Activated CD8-positive, alpha-beta T cell treated with anti-CD3 and anti-CD28 coated beads for 36 hours (primary cell): ENCODE data around the gene TYMP. TPM values are rescaled to one million over a fixed set of nuclear protein-coding genes. Genes with fewer than 3 reads are reported as not detected.

Experiments used
- ATAC-seq: fragments of 200-7000 bp; cut with Tn5 transposase; one replicate; pipeline ENCODE4 v1.10.0; 2021; ENCODE audit warnings: mild to moderate bottlenecking, moderate library complexity
- CTCF ChIA-PET: fragments of 350-600 bp; sonication (Branson Sonifier 250); formaldehyde crosslinking; loops from one replicate; lab custom pipeline; 2021; ENCODE audit warnings: antibody characterized with exemption; lab: Charles Lee
- POLR2A ChIA-PET: fragments of 350-600 bp; sonication (Branson Sonifier 250); formaldehyde crosslinking; loops from one replicate; lab custom pipeline; 2021; ENCODE audit warnings: antibody characterized with exemption; lab: Charles Lee
- DNase-seq: peaks from one replicate; pipeline ENCODE4 v3.0.0-alpha.2; 2020
- H3K27ac Mint-ChIP-seq: one replicate; pipeline ENCODE4 v1.8.0; 2021; ENCODE audit warnings: mild to moderate bottlenecking, mixed read lengths
- H3K27me3 Mint-ChIP-seq: one replicate; pipeline ENCODE4 v1.8.0; 2021; ENCODE audit warnings: mixed read lengths
- H3K36me3 Mint-ChIP-seq: one replicate; pipeline ENCODE4 v1.8.0; 2021; ENCODE audit warnings: low read depth, mixed read lengths
- H3K4me1 Mint-ChIP-seq: one replicate; pipeline ENCODE4 v1.8.0; 2021; ENCODE audit warnings: low read depth, mixed read lengths
- H3K4me3 Mint-ChIP-seq: one replicate; pipeline ENCODE4 v1.8.0; 2021; ENCODE audit warnings: mild to moderate bottlenecking, moderate library complexity, mixed read lengths
- H3K9me3 Mint-ChIP-seq: one replicate; pipeline ENCODE4 v1.8.0; 2021; ENCODE audit warnings: mixed read lengths
- CTCF ChIP-seq: fragments of 200-600 bp; IDR thresholded peaks from one replicate; pipeline ENCODE4 v1.8.0; 2022; ENCODE audit warnings: antibody characterized with exemption, mild to moderate bottlenecking
- intact Hi-C: fragments of 100-400 bp; cut with micrococcal nuclease; formaldehyde crosslinking; loops from one replicate; pipeline ENCODE4 v1.10.0; 2022
- total RNA-seq, 2 experiments: library from RNA; stranded (reverse); gene quantifications; one replicate each; pipeline ENCODE4 v1.2.3, GENCODE V29; 2021

TYMP gene
- total RNA-seq, 2 experiments from 2014 or later = 24.2 to 24.7 TPM

DNA sequence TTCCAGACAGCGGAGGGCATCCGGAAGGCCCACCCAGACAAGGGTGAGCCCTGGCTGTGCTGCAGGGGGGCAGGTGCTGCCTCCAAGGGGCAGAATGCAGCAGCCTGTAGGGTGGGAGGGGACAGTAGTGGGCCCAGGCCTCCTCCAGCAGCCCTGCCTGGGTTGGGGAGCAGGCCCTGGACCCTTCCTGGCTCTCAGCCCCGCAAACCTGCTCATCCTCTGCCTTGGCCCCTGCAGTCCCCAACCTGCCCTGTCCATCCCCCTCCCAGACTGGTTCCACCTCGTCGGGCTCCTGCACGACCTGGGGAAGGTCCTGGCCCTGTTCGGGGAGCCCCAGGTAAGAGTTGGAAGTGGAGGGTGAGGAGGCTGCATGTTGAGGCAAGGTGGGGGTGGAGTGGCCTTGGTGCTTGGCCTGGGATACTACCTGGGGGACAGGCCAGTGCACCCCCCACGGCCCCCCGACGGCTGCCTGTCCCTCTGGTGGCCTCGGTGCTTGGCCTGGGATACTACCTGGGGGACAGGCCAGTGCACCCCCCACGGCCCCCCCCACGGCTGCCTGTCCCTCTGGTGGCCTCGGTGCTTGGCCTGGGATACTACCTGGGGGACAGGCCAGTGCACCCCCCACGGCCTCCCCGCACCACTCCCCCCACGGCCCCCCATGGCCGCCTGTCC is 41.7 kb downstream of the TYMP start:
- Mint-ChIP-seq H3K27ac (no peak overlapping the region), H3K36me3 (no peaks in the 10 kb centered on the region), H3K4me3 (no peak overlapping the region), H3K27me3 (no peaks in the 10 kb centered on the region), H3K9me3 (no peaks in the 10 kb centered on the region), H3K4me1 (peaks cover 7% of the 10 kb centered on the region)
- POLR2A ChIA-PET = interaction anchor here (1.5 kb wide), 1 partner anchor 12 kb away, joined by 5 read pairs; no protein-coding TSS in a partner anchor
- DNase-seq = no peak
- CTCF ChIA-PET = no interaction called here
- TF ChIP-seq CTCF = no peak
- intact Hi-C loops = no loop called here
- ATAC-seq = no peak

GRCh38 chr22:50487290-50488005 is 42.4 kb downstream of the TYMP start:
- H3K4me3 Mint-ChIP-seq = no peak overlapping the region
- H3K4me1 Mint-ChIP-seq = peaks cover 7% of the 10 kb centered on the region
- H3K9me3 Mint-ChIP-seq = no peaks in the 10 kb centered on the region
- H3K36me3 Mint-ChIP-seq = no peaks in the 10 kb centered on the region
- CTCF ChIA-PET = interaction anchor here (0.7 to 1.2 kb wide), 3 partner anchors 10 to 39 kb away, joined by 3 read pairs; no protein-coding TSS in a partner anchor
- no peaks in the 10 kb centered on the region for H3K27me3 Mint-ChIP-seq
- intact Hi-C loops = no loop called here
- DNase-seq (no peak), ATAC-seq (no peak)
- H3K27ac Mint-ChIP-seq = no peak overlapping the region
- no peak for TF ChIP-seq CTCF
- POLR2A ChIA-PET = interaction anchor here (1.5 kb wide), 1 partner anchor 13 kb away, joined by 5 read pairs; no protein-coding TSS in a partner anchor

- peaks cover 7% of the 10 kb centered on the region for H3K4me1 Mint-ChIP-seq
- no peak within 1 kb of the TSS for H3K27ac Mint-ChIP-seq
- CTCF ChIA-PET = interaction anchor here (0.7 to 1.2 kb wide), 4 partner anchors 10 to 39 kb away, joined by 3 read pairs; no protein-coding TSS in a partner anchor
- POLR2A ChIA-PET = interaction anchor here (0.6 to 1.5 kb wide), 2 partner anchors 9 to 14 kb away, joined by 3 to 5 read pairs; no protein-coding TSS in a partner anchor
- H3K36me3 Mint-ChIP-seq = no peaks in the 10 kb centered on the region
- DNase-seq (no peak), ATAC-seq (no peak)
- H3K9me3 Mint-ChIP-seq = no peaks in the 10 kb centered on the region
- TF ChIP-seq CTCF = no peak
- intact Hi-C loops = no loop called here
- no peak within 1 kb of the TSS for H3K4me3 Mint-ChIP-seq
- H3K27me3 Mint-ChIP-seq = no peaks in the 10 kb centered on the region
Observed at GRCh38 chr22:50486561-50487289, 43.1 kb downstream of the TYMP start, which contains the start of gene MIOX. Gene MIOX (plus strand): TSS chr22:50486859. CDS start chr22:50486898, 39 bp downstream.

- no peak for DNase-seq
- Mint-ChIP-seq H3K27ac (no peak overlapping the region), H3K27me3 (no peaks in the 10 kb centered on the region), H3K36me3 (no peaks in the 10 kb centered on the region), H3K4me1 (no peaks in the 10 kb centered on the region), H3K4me3 (no peak overlapping the region), H3K9me3 (no peaks in the 10 kb centered on the region)
- ATAC-seq = no peak
- POLR2A ChIA-PET = interaction anchor here (1.1 to 3.3 kb wide), 3 partner anchors 12 to 59 kb away, joined by 3 to 11 read pairs (median 4); no protein-coding TSS in a partner anchor
- CTCF ChIA-PET = interaction anchor here (0.6 kb wide), 1 partner anchor 12 kb away, joined by 4 read pairs; no protein-coding TSS in a partner anchor
- TF ChIP-seq CTCF = no peak
- intact Hi-C loops = no loop called here
Observed at GRCh38 chr22:50485221-50486131, 44.3 kb downstream of the TYMP start.
